HepG2 (cell line): Measurements from ENCODE around the gene EHD1. TPM values are rescaled to one million over a fixed set of nuclear protein-coding genes. Genes with fewer than 3 reads are reported as not detected.
A peak's percentile ranks its signal among the peaks of the same experiment; 100 is the strongest.

Source experiments
- ATAD3A ChIP-seq: sonication (generic); formaldehyde crosslinking; IDR thresholded peaks from 2 replicates; pipeline ENCODE4 v1.4.0; 2020; ENCODE audit warnings: missing genetic modification reagents
- IKZF1 ChIP-seq: fragments of 450-650 bp; IDR thresholded peaks from 2 replicates; pipeline ENCODE4 v1.7.1; 2016
- SNAPC2 ChIP-seq: sonication (generic); formaldehyde crosslinking; IDR thresholded peaks from 2 replicates; pipeline ENCODE4 v1.8.1; 2022; ENCODE audit warnings: mild to moderate bottlenecking, missing genetic modification reagents
- SOX5 ChIP-seq: IDR thresholded peaks from 2 replicates; pipeline ENCODE4 v1.6.1; 2016; ENCODE audit warnings: borderline replicate concordance
- ZNF782 ChIP-seq: sonication (generic); formaldehyde crosslinking; IDR thresholded peaks from 2 replicates; pipeline ENCODE4 v1.4.0; 2020; ENCODE audit warnings: missing genetic modification reagents, mild to moderate bottlenecking, borderline replicate concordance
- polyA plus RNA-seq, 8 experiments: library from polyadenylated mRNA; depleted of rRNA in 3 of 8; stranded (reverse) in 7 of 8; unstranded in 1 of 8; fragments of >200 nt; fragmentation: Illumina TruSeq in 4 of 8; extraction: Trizol in 4 of 8; gene quantifications; 2 replicates each; pipeline versions ENCODE4 v1.2.1 to v1.2.3, GENCODE V29; 2011 to 2016; ENCODE audit warnings: low read depth in 4 of 8, missing spikeins in 1 of 8, mixed read lengths in 1 of 8; ENCODE audit not compliant: insufficient read depth in 1 of 8
- total RNA-seq, 5 experiments: library from RNA; depleted of rRNA; stranded (reverse); fragments of >200 nt; fragmentation: Illumina TruSeq; extraction: Trizol; gene quantifications; 2 replicates each; pipeline ENCODE4 v1.2.3, GENCODE V29; 2016; ENCODE audit warnings: low read depth in 1 of 5
- TF ChIP-seq, protein P1 (sequence below): sonication (generic); formaldehyde crosslinking; IDR thresholded peaks from 2 replicates; pipeline ENCODE4 v1.5.1; 2020; ENCODE audit warnings: mild to moderate bottlenecking, moderate library complexity, missing genetic modification reagents
- TF ChIP-seq, protein P2 (sequence below): IDR thresholded peaks from 2 replicates; pipeline ENCODE4 v1.6.1; 2016; ENCODE audit warnings: missing genetic modification reagents, missing compliant biosample characterization
- TF ChIP-seq, protein P3 (sequence below): sonication (generic); formaldehyde crosslinking; IDR thresholded peaks from 2 replicates; pipeline ENCODE4 v1.4.0; 2020; ENCODE audit warnings: missing genetic modification reagents
- TF ChIP-seq, protein P4 (sequence below): sonication (generic); formaldehyde crosslinking; IDR thresholded peaks from 2 replicates; pipeline ENCODE4 v1.5.1; 2020; ENCODE audit warnings: mild to moderate bottlenecking, missing genetic modification reagents, moderate library complexity
- TF ChIP-seq, protein P5 (sequence below), 2 experiments: sonication (generic) in 1 of 2; formaldehyde crosslinking in 1 of 2; IDR thresholded peaks; 2 replicates each; pipeline versions ENCODE4 v1.4.0 to v1.6.1; 2016 to 2020; ENCODE audit warnings: borderline replicate concordance in 1 of 2, low read depth in 1 of 2, mild to moderate bottlenecking in 1 of 2, missing genetic modification reagents in 1 of 2
- TF ChIP-seq, protein P6 (sequence below): sonication (generic); formaldehyde crosslinking; IDR thresholded peaks from 2 replicates; pipeline ENCODE4 v1.5.0; 2020; ENCODE audit warnings: missing genetic modification reagents

EHD1 gene
- total and polyA plus RNA-seq, 2 of the 13 experiments (the other 11 are each of a cell fraction or from before 2014, with no cell fraction given): 23.6 to 26.6 TPM

DNA sequence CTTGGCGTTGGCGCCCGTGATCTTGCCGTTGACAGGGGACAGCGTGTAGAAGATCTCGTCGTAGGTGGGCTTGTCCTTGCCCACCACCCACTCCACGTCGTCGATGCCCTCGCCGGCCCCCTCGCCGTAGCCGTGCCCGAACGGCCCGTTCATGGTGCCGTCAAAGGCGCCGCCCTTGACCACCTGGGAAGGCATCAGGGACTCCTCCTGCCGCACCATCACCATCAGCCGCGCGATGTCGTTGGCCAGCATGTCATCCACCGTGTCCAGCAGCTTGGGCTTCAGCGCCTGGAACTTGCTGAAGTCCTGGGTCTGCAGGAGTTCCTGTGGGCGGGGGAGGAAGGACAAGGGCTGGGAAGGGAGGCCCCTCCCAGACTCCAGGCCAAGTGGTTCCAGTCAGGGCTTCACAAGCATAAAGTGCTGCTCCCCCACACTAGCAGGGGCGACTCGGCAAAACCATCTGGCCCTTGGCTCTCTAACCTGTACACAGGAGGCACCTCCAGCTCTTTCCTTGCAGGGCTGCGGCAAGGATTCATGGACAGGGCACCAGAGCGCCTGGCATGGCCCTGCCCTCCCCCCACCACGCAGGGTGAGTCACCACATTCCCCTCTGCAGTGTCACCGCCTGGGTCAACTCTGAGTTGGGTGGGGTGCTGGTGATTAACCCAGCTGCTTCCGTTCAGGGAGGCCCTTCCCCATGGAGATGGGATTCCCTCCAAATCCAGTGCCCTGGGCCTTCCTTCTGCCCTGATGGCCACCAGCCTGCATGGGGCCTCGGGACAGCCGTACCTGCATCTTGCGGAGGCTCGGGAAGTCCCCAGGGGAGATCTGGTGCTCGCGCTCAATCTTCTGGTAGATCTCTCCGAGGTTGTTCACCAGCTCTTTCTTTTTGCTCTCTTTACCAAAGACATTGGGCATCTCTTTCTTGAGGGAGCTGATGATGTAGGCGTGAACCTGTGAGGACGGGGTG lies 23.6 kb downstream of the EHD1 start (continued):
- TF ChIP-seq, protein P1, sequence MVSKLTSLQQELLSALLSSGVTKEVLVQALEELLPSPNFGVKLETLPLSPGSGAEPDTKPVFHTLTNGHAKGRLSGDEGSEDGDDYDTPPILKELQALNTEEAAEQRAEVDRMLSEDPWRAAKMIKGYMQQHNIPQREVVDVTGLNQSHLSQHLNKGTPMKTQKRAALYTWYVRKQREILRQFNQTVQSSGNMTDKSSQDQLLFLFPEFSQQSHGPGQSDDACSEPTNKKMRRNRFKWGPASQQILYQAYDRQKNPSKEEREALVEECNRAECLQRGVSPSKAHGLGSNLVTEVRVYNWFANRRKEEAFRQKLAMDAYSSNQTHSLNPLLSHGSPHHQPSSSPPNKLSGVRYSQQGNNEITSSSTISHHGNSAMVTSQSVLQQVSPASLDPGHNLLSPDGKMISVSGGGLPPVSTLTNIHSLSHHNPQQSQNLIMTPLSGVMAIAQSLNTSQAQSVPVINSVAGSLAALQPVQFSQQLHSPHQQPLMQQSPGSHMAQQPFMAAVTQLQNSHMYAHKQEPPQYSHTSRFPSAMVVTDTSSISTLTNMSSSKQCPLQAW (CRISPR knock-in tag): 0 out of 2 replicates have a peak, but pooled peaks have one; percentile 45
- TF ChIP-seq ZNF782 (CRISPR knock-in tag) (no peak), SNAPC2 (CRISPR knock-in tag) (no peak), ATAD3A (CRISPR knock-in tag) (no peak), IKZF1 (no peak), SOX5 (CRISPR knock-in tag) (peak; percentile 47; the same call in 1 of the 2 replicates)
- TF ChIP-seq, protein P2, sequence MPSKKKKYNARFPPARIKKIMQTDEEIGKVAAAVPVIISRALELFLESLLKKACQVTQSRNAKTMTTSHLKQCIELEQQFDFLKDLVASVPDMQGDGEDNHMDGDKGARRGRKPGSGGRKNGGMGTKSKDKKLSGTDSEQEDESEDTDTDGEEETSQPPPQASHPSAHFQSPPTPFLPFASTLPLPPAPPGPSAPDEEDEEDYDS (CRISPR knock-in tag): no peak
- TF ChIP-seq, protein P3, sequence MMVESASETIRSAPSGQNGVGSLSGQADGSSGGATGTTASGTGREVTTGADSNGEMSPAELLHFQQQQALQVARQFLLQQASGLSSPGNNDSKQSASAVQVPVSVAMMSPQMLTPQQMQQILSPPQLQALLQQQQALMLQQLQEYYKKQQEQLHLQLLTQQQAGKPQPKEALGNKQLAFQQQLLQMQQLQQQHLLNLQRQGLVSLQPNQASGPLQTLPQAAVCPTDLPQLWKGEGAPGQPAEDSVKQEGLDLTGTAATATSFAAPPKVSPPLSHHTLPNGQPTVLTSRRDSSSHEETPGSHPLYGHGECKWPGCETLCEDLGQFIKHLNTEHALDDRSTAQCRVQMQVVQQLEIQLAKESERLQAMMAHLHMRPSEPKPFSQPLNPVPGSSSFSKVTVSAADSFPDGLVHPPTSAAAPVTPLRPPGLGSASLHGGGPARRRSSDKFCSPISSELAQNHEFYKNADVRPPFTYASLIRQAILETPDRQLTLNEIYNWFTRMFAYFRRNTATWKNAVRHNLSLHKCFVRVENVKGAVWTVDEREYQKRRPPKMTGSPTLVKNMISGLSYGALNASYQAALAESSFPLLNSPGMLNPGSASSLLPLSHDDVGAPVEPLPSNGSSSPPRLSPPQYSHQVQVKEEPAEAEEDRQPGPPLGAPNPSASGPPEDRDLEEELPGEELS (CRISPR knock-in tag): no peak
- TF ChIP-seq, protein P4, sequence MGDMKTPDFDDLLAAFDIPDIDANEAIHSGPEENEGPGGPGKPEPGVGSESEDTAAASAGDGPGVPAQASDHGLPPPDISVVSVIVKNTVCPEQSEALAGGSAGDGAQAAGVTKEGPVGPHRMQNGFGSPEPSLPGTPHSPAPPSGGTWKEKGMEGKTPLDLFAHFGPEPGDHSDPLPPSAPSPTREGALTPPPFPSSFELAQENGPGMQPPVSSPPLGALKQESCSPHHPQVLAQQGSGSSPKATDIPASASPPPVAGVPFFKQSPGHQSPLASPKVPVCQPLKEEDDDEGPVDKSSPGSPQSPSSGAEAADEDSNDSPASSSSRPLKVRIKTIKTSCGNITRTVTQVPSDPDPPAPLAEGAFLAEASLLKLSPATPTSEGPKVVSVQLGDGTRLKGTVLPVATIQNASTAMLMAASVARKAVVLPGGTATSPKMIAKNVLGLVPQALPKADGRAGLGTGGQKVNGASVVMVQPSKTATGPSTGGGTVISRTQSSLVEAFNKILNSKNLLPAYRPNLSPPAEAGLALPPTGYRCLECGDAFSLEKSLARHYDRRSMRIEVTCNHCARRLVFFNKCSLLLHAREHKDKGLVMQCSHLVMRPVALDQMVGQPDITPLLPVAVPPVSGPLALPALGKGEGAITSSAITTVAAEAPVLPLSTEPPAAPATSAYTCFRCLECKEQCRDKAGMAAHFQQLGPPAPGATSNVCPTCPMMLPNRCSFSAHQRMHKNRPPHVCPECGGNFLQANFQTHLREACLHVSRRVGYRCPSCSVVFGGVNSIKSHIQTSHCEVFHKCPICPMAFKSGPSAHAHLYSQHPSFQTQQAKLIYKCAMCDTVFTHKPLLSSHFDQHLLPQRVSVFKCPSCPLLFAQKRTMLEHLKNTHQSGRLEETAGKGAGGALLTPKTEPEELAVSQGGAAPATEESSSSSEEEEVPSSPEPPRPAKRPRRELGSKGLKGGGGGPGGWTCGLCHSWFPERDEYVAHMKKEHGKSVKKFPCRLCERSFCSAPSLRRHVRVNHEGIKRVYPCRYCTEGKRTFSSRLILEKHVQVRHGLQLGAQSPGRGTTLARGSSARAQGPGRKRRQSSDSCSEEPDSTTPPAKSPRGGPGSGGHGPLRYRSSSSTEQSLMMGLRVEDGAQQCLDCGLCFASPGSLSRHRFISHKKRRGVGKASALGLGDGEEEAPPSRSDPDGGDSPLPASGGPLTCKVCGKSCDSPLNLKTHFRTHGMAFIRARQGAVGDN (CRISPR knock-in tag): peak; percentile 85
- TF ChIP-seq, protein P5, sequence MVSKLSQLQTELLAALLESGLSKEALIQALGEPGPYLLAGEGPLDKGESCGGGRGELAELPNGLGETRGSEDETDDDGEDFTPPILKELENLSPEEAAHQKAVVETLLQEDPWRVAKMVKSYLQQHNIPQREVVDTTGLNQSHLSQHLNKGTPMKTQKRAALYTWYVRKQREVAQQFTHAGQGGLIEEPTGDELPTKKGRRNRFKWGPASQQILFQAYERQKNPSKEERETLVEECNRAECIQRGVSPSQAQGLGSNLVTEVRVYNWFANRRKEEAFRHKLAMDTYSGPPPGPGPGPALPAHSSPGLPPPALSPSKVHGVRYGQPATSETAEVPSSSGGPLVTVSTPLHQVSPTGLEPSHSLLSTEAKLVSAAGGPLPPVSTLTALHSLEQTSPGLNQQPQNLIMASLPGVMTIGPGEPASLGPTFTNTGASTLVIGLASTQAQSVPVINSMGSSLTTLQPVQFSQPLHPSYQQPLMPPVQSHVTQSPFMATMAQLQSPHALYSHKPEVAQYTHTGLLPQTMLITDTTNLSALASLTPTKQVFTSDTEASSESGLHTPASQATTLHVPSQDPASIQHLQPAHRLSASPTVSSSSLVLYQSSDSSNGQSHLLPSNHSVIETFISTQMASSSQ (IDR thresholded peaks at IDR 0.05; ENCODE audit: low read depth): peak; percentile 44; the same call in 1 of the 2 replicates
- TF ChIP-seq, protein P5 (CRISPR knock-in tag; IDR thresholded peaks at IDR 0.05; ENCODE audit: borderline replicate concordance): no peak
- TF ChIP-seq, protein P6, sequence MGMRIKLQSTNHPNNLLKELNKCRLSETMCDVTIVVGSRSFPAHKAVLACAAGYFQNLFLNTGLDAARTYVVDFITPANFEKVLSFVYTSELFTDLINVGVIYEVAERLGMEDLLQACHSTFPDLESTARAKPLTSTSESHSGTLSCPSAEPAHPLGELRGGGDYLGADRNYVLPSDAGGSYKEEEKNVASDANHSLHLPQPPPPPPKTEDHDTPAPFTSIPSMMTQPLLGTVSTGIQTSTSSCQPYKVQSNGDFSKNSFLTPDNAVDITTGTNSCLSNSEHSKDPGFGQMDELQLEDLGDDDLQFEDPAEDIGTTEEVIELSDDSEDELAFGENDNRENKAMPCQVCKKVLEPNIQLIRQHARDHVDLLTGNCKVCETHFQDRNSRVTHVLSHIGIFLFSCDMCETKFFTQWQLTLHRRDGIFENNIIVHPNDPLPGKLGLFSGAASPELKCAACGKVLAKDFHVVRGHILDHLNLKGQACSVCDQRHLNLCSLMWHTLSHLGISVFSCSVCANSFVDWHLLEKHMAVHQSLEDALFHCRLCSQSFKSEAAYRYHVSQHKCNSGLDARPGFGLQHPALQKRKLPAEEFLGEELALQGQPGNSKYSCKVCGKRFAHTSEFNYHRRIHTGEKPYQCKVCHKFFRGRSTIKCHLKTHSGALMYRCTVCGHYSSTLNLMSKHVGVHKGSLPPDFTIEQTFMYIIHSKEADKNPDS (CRISPR knock-in tag): no peak
